Activated T-cell treated with anti-CD3 and anti-CD28 coated beads, Interleukin-2, amount 50 U/mL, for 72 hours (primary cell): ENCODE measurements around the gene LRRC56. TPM values are rescaled to one million over a fixed set of nuclear protein-coding genes. Genes with fewer than 3 reads are reported as not detected.
A peak's percentile ranks its signal among the peaks of the same experiment; 100 is the strongest.

Experiments used
- ATAC-seq, 2 donors: fragments of 150-1000 bp; cut with Tn5 transposase; replicated peaks in 1 of 2; 2 replicates each; pipeline ENCODE4 v1.10.0; 2021; ENCODE audit warnings: moderate library complexity in 2 of 2, mild to moderate bottlenecking in 1 of 2
- DNase-seq, 2 donors: peaks; one replicate each; pipeline ENCODE4 v3.0.0; 2021 to 2022; ENCODE audit warnings: mixed read lengths in 1 of 2
- H3K27ac Mint-ChIP-seq: one replicate; pipeline ENCODE4 v1.8.0; 2022; ENCODE audit warnings: mild to moderate bottlenecking, moderate library complexity, mixed read lengths
- H3K27me3 Mint-ChIP-seq: one replicate; pipeline ENCODE4 v1.8.0; 2022; ENCODE audit warnings: low read depth, mixed read lengths
- H3K36me3 Mint-ChIP-seq, 2 donors: one replicate each; pipeline ENCODE4 v1.8.0; 2022; ENCODE audit warnings: mixed read lengths in 2 of 2, mild to moderate bottlenecking in 1 of 2; ENCODE audit not compliant: insufficient read depth in 2 of 2
- H3K4me1 Mint-ChIP-seq: one replicate; pipeline ENCODE4 v1.8.0; 2022; ENCODE audit warnings: low read depth, mixed read lengths
- H3K4me3 Mint-ChIP-seq, 2 donors: one replicate each; pipeline ENCODE4 v1.8.0; 2022; ENCODE audit warnings: mild to moderate bottlenecking in 2 of 2, mixed read lengths in 2 of 2, moderate library complexity in 2 of 2
- H3K9me3 Mint-ChIP-seq, 2 donors: one replicate each; pipeline ENCODE4 v1.8.0; 2022; ENCODE audit warnings: mixed read lengths in 2 of 2
- total RNA-seq, 2 donors: library from RNA; stranded (reverse); gene quantifications; one replicate each; pipeline ENCODE4 v1.2.3, GENCODE V29; 2022

LRRC56 gene
- 1 to 10 TPM; 1.2 to 3.1 TPM for total RNA-seq

- peak within 1 kb of the TSS; percentile 94 to 95 for H3K4me3 Mint-ChIP-seq
- H3K27ac Mint-ChIP-seq: peak within 1 kb of the TSS; percentile 82
- peaks cover 6% of the 10 kb centered on the region for H3K4me1 Mint-ChIP-seq
- no peaks in the 10 kb centered on the region for H3K9me3 Mint-ChIP-seq
- peak; percentile 83 to 85 for DNase-seq
- ATAC-seq: peak; percentile 24 to 25
- peaks cover 0 to under 1% of the 10 kb centered on the region in 2 donors for H3K36me3 Mint-ChIP-seq
- no peaks in the 10 kb centered on the region for H3K27me3 Mint-ChIP-seq
Measured at GRCh38 chr11:536841-537621, at the start of gene LRRC56. Gene LRRC56 (plus strand): TSS chr11:537527. CDS start chr11:540685, 3,158 bp downstream.

GRCh38 chr11:487571-488021, 49.7 kb upstream of the LRRC56 start:
- Mint-ChIP-seq H3K9me3 (no peaks in the 10 kb centered on the region), H3K4me1 (no peaks in the 10 kb centered on the region), H3K27ac (no peak overlapping the region), H3K4me3 (no peak overlapping the region), H3K27me3 (no peaks in the 10 kb centered on the region), H3K36me3 (no peaks in the 10 kb centered on the region)
- no peak for ATAC-seq
- no peak for DNase-seq

- Mint-ChIP-seq H3K9me3 (no peaks in the 10 kb centered on the region), H3K27me3 (no peaks in the 10 kb centered on the region), H3K4me3 (no peak overlapping the region), H3K27ac (no peak overlapping the region), H3K36me3 (no peaks in the 10 kb centered on the region), H3K4me1 (no peaks in the 10 kb centered on the region)
- ATAC-seq: no peak
- no peak for DNase-seq
Measured at GRCh38 chr11:488062-488461, 49.3 kb upstream of the LRRC56 start.

- Mint-ChIP-seq H3K27ac (no peak overlapping the region), H3K27me3 (no peaks in the 10 kb centered on the region), H3K36me3 (no peaks in the 10 kb centered on the region), H3K4me3 (no peak overlapping the region), H3K4me1 (no peaks in the 10 kb centered on the region), H3K9me3 (no peaks in the 10 kb centered on the region)
- ATAC-seq (no peak), DNase-seq (no peak)
Measured at GRCh38 chr11:488579-488978, 48.7 kb upstream of the LRRC56 start.

- Mint-ChIP-seq H3K9me3 (no peaks in the 10 kb centered on the region), H3K36me3 (no peaks in the 10 kb centered on the region), H3K4me3 (no peak overlapping the region), H3K4me1 (no peaks in the 10 kb centered on the region), H3K27ac (no peak overlapping the region), H3K27me3 (no peaks in the 10 kb centered on the region)
- ATAC-seq (no peak), DNase-seq (no peak)
Measured at GRCh38 chr11:488992-489391, 48.3 kb upstream of the LRRC56 start.

GRCh38 chr11:489610-490185, 47.6 kb upstream of the LRRC56 start:
- DNase-seq (no peak), ATAC-seq (peak in 1 of 2 donors; percentile 11)
- no peaks in the 10 kb centered on the region for H3K9me3 Mint-ChIP-seq
- no peaks in the 10 kb centered on the region for H3K36me3 Mint-ChIP-seq
- H3K27ac Mint-ChIP-seq: no peak overlapping the region
- H3K4me3 Mint-ChIP-seq: no peak overlapping the region
- no peaks in the 10 kb centered on the region for H3K27me3 Mint-ChIP-seq
- no peaks in the 10 kb centered on the region for H3K4me1 Mint-ChIP-seq

GRCh38 chr11:490186-490929, 47.0 kb upstream of the LRRC56 start:
- Mint-ChIP-seq H3K4me3 (no peak overlapping the region), H3K9me3 (no peaks in the 10 kb centered on the region), H3K36me3 (peaks cover 0 to 1% of the 10 kb centered on the region in 2 donors), H3K4me1 (no peaks in the 10 kb centered on the region), H3K27me3 (no peaks in the 10 kb centered on the region), H3K27ac (no peak overlapping the region)
- DNase-seq: no peak
- peak in 1 of 2 donors; percentile 15 for ATAC-seq

GRCh38 chr11:490930-491260, 46.4 kb upstream of the LRRC56 start:
- H3K27ac Mint-ChIP-seq: no peak overlapping the region
- peak in 1 of 2 donors; percentile 3 for ATAC-seq

GRCh38 chr11:491358-491757, 46.0 kb upstream of the LRRC56 start:
- no peak overlapping the region for H3K27ac Mint-ChIP-seq
- no peak for DNase-seq
- H3K36me3 Mint-ChIP-seq: peaks cover 0 to 1% of the 10 kb centered on the region in 2 donors
- H3K9me3 Mint-ChIP-seq: no peaks in the 10 kb centered on the region
- no peaks in the 10 kb centered on the region for H3K27me3 Mint-ChIP-seq
- no peak for ATAC-seq
- H3K4me1 Mint-ChIP-seq: no peaks in the 10 kb centered on the region
- no peak overlapping the region for H3K4me3 Mint-ChIP-seq

More at GRCh38 chr11:490930-491260, 46.4 kb upstream of the LRRC56 start:
- no peak overlapping the region for H3K4me3 Mint-ChIP-seq
- no peaks in the 10 kb centered on the region for H3K4me1 Mint-ChIP-seq
- no peaks in the 10 kb centered on the region for H3K9me3 Mint-ChIP-seq
- H3K27me3 Mint-ChIP-seq: no peaks in the 10 kb centered on the region
- DNase-seq: no peak
- H3K36me3 Mint-ChIP-seq: peaks cover 0 to 1% of the 10 kb centered on the region in 2 donors

GRCh38 chr11:492427-493226, 44.7 kb upstream of the LRRC56 start:
- peaks cover 3% of the 10 kb centered on the region for H3K4me1 Mint-ChIP-seq
- no peaks in the 10 kb centered on the region for H3K27me3 Mint-ChIP-seq
- ATAC-seq: no peak
- no peaks in the 10 kb centered on the region for H3K9me3 Mint-ChIP-seq
- H3K27ac Mint-ChIP-seq: no peak overlapping the region
- H3K36me3 Mint-ChIP-seq: peaks cover 8% of the 10 kb centered on the region in 2 donors
- no peak overlapping the region for H3K4me3 Mint-ChIP-seq
- no peak for DNase-seq

- Mint-ChIP-seq H3K36me3 (peaks cover 9 to 15% of the 10 kb centered on the region in 2 donors), H3K4me1 (peaks cover 6% of the 10 kb centered on the region), H3K27me3 (no peaks in the 10 kb centered on the region), H3K4me3 (no peak overlapping the region), H3K27ac (no peak overlapping the region), H3K9me3 (no peaks in the 10 kb centered on the region)
- ATAC-seq (no peak), DNase-seq (no peak)
Measured at GRCh38 chr11:494761-495536, 42.4 kb upstream of the LRRC56 start.

- DNase-seq: no peak
- Mint-ChIP-seq H3K4me3 (no peak overlapping the region), H3K36me3 (peaks cover 9 to 15% of the 10 kb centered on the region in 2 donors), H3K9me3 (no peaks in the 10 kb centered on the region), H3K27me3 (no peaks in the 10 kb centered on the region), H3K27ac (peak overlapping the region; percentile 66), H3K4me1 (peaks cover 6% of the 10 kb centered on the region)
- ATAC-seq: no peak
Measured at GRCh38 chr11:495537-495931, 41.8 kb upstream of the LRRC56 start.
